Ectodermal cell (in vitro differentiated cells): ENCODE data around the gene TTLL11. TPM values are rescaled to one million over a fixed set of nuclear protein-coding genes. Genes with fewer than 3 reads are reported as not detected.
A peak's percentile ranks its signal among the peaks of the same experiment; 100 is the strongest.

Source experiments
- H3K27ac ChIP-seq: 2 replicates; pipeline ENCODE4 v1.7.0; 2013; ENCODE audit warnings: mild to moderate bottlenecking, low read depth, low read length; ENCODE audit not compliant: insufficient read depth, poor library complexity, severe bottlenecking
- H3K27me3 ChIP-seq: 2 replicates; pipeline ENCODE4 v1.7.0; 2013; ENCODE audit warnings: mild to moderate bottlenecking, low read length; ENCODE audit not compliant: insufficient read depth, control insufficient read depth, poor library complexity, severe bottlenecking
- H3K36me3 ChIP-seq: one replicate; pipeline ENCODE4 v1.7.0; 2013; ENCODE audit warnings: low read length; ENCODE audit not compliant: control insufficient read depth, insufficient read depth
- H3K4me1 ChIP-seq: one replicate; pipeline ENCODE4 v1.7.0; 2013; ENCODE audit warnings: low read length; ENCODE audit not compliant: control insufficient read depth, insufficient read depth
- H3K4me3 ChIP-seq: 2 replicates; pipeline ENCODE4 v1.7.0; 2013; ENCODE audit warnings: low read depth, low read length, control low read depth; ENCODE audit not compliant: insufficient read depth
- H3K9me3 ChIP-seq: 2 replicates; pipeline ENCODE4 v1.7.0; 2013; ENCODE audit warnings: mild to moderate bottlenecking, low read length, moderate library complexity; ENCODE audit not compliant: control insufficient read depth
- WGBS, 2 experiments: methylation state at CpG; one replicate each; pipeline ENCODE4 v1.1.7; 2013; ENCODE audit warnings: missing lambda C conversion rate in 2 of 2; 5-methylcytosine and 5-hydroxymethylcytosine counted together
- polyA plus RNA-seq, 4 experiments: library from polyadenylated mRNA; stranded (reverse); fragments of 50-300 nt; gene quantifications; one replicate each; pipeline ENCODE4 v1.2.3, GENCODE V29; 2013

The TTLL11 gene, protein sequence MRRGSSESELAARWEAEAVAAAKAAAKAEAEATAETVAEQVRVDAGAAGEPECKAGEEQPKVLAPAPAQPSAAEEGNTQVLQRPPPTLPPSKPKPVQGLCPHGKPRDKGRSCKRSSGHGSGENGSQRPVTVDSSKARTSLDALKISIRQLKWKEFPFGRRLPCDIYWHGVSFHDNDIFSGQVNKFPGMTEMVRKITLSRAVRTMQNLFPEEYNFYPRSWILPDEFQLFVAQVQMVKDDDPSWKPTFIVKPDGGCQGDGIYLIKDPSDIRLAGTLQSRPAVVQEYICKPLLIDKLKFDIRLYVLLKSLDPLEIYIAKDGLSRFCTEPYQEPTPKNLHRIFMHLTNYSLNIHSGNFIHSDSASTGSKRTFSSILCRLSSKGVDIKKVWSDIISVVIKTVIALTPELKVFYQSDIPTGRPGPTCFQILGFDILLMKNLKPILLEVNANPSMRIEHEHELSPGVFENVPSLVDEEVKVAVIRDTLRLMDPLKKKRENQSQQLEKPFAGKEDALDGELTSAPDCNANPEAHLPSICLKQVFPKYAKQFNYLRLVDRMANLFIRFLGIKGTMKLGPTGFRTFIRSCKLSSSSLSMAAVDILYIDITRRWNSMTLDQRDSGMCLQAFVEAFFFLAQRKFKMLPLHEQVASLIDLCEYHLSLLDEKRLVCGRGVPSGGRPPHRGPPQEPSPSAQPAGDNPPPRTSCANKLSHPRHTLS
- 2.2 TPM for polyA plus RNA-seq (2013, experiment 1 of 4)
- 2.0 TPM for polyA plus RNA-seq (2013, experiment 2 of 4)
- 2.1 TPM for polyA plus RNA-seq (2013, experiment 3 of 4)
- polyA plus RNA-seq (2013, experiment 4 of 4): 2.6 TPM

DNA sequence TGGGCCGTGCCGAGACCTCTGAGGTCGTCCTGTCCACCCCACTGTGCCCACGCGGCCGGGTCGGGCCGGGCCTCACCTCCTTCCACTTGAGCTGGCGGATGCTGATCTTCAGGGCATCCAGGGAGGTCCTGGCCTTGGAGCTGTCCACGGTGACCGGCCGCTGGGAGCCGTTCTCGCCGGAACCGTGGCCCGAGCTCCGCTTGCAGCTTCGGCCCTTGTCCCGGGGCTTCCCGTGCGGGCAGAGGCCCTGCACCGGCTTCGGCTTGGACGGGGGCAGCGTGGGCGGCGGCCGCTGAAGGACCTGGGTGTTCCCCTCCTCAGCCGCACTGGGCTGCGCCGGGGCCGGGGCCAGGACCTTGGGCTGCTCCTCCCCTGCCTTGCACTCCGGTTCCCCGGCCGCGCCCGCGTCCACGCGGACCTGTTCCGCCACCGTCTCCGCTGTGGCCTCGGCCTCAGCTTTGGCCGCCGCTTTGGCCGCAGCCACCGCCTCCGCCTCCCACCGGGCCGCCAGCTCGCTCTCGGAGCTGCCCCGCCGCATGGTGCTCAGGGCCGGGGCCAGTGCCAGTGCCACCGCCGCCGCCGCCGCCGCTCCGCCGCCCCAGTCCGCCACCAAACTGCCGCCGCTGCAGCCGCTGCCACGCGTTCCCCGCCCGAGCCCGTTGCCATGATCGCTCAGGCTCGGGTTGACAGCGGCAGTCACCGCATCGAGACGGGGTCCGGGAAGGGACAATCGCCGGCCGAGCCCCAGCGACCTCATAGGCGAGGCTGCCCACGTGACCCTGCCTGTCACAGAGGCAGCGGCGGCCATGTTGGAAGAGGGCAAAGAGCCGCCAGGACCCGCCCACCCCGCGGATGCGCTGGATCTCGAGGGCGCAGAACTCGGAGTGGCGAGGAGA, at the start of gene TTLL11:
Gene TTLL11, minus strand, starts transcription at position 698 of the 896 bp plus-strand sequence. Its CDS starts 160 bp downstream, at position 538.
- peak within 1 kb of the TSS; percentile 76 for H3K4me3 ChIP-seq
- H3K27ac ChIP-seq: no peak within 1 kb of the TSS
- no peaks in the 10 kb centered on the region for H3K36me3 ChIP-seq
- WGBS, 2 experiments: 1 to 2% methylated on average over 98 of the region's 98 CpGs
- H3K9me3 ChIP-seq: no peaks in the 10 kb centered on the region
- peaks cover 40% of the 10 kb centered on the region for H3K27me3 ChIP-seq
- no peaks in the 10 kb centered on the region for H3K4me1 ChIP-seq

DNA sequence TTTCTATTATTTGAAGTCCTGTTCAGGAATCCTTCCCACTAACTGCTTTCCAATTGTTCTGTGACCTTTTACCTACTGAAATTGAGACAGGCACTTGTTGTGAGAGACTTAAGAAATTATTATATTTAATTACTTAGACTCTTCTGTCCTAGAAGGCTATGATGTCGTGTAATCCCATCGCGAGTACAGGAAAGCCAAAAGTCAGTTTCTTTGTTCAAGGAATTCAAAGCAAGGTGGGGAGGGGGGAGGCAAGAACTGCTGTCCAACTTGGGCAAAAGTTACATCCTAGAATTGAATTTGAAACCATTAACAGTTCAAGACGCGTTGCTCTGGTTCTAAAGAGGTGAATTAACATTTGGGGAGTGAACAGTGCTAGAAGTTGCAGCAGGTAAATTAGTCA, 48.6 kb upstream of the TTLL11 start:
- Histone ChIP-seq H3K27ac (no peak overlapping the region), H3K36me3 (peaks cover 7% of the 10 kb centered on the region), H3K4me3 (no peak overlapping the region), H3K4me1 (no peaks in the 10 kb centered on the region), H3K9me3 (no peaks in the 10 kb centered on the region), H3K27me3 (peaks cover 9% of the 10 kb centered on the region)
- WGBS, 2 experiments: 91 to 96% methylated on average over 5 of the region's 5 CpGs

GRCh38 chr9:122140368-122141193, 47.5 kb upstream of the TTLL11 start:
- 86 to 88% methylated on average over 8 of the region's 8 CpGs for WGBS, 2 experiments

GRCh38 chr9:122138560-122139268, 45.6 kb upstream of the TTLL11 start:
- peaks cover 3% of the 10 kb centered on the region for H3K36me3 ChIP-seq
- WGBS, 2 experiments: 62 to 68% methylated on average over 10 of the region's 10 CpGs
- peaks cover 32% of the 10 kb centered on the region for H3K27me3 ChIP-seq
- no peak overlapping the region for H3K4me3 ChIP-seq
- H3K9me3 ChIP-seq: no peaks in the 10 kb centered on the region
- no peak overlapping the region for H3K27ac ChIP-seq
- peaks cover 4% of the 10 kb centered on the region for H3K4me1 ChIP-seq

More at GRCh38 chr9:122140368-122141193, 47.5 kb upstream of the TTLL11 start:
- no peak overlapping the region for H3K4me3 ChIP-seq
- H3K27ac ChIP-seq: no peak overlapping the region
- peaks cover 7% of the 10 kb centered on the region for H3K36me3 ChIP-seq
- H3K9me3 ChIP-seq: no peaks in the 10 kb centered on the region
- H3K4me1 ChIP-seq: no peaks in the 10 kb centered on the region
- H3K27me3 ChIP-seq: peaks cover 16% of the 10 kb centered on the region

GRCh38 chr9:122135529-122135859, 42.4 kb upstream of the TTLL11 start:
- WGBS, 2 experiments: 85 to 88% methylated on average over 7 of the region's 7 CpGs

GRCh38 chr9:122134822-122135528, 41.9 kb upstream of the TTLL11 start:
- H3K36me3 ChIP-seq: no peaks in the 10 kb centered on the region
- H3K9me3 ChIP-seq: no peaks in the 10 kb centered on the region
- WGBS, 2 experiments: 12 to 13% methylated on average over 12 of the region's 12 CpGs
- no peak overlapping the region for H3K4me3 ChIP-seq
- no peak overlapping the region for H3K27ac ChIP-seq
- peaks cover 18% of the 10 kb centered on the region for H3K4me1 ChIP-seq
- H3K27me3 ChIP-seq: peaks cover 63% of the 10 kb centered on the region

More at GRCh38 chr9:122135529-122135859, 42.4 kb upstream of the TTLL11 start:
- H3K4me1 ChIP-seq: peaks cover 18% of the 10 kb centered on the region
- H3K36me3 ChIP-seq: no peaks in the 10 kb centered on the region
- peaks cover 63% of the 10 kb centered on the region for H3K27me3 ChIP-seq
- no peak overlapping the region for H3K27ac ChIP-seq
- no peak overlapping the region for H3K4me3 ChIP-seq
- no peaks in the 10 kb centered on the region for H3K9me3 ChIP-seq

- WGBS, 2 experiments: 83% methylated on average over 17 of the region's 17 CpGs
- H3K36me3 ChIP-seq: no peaks in the 10 kb centered on the region
- no peak overlapping the region for H3K27ac ChIP-seq
- H3K27me3 ChIP-seq: peaks cover 63% of the 10 kb centered on the region
- no peaks in the 10 kb centered on the region for H3K9me3 ChIP-seq
- H3K4me3 ChIP-seq: no peak overlapping the region
- peaks cover 18% of the 10 kb centered on the region for H3K4me1 ChIP-seq
Measured at GRCh38 chr9:122133984-122134535, 41.0 kb upstream of the TTLL11 start.

DNA sequence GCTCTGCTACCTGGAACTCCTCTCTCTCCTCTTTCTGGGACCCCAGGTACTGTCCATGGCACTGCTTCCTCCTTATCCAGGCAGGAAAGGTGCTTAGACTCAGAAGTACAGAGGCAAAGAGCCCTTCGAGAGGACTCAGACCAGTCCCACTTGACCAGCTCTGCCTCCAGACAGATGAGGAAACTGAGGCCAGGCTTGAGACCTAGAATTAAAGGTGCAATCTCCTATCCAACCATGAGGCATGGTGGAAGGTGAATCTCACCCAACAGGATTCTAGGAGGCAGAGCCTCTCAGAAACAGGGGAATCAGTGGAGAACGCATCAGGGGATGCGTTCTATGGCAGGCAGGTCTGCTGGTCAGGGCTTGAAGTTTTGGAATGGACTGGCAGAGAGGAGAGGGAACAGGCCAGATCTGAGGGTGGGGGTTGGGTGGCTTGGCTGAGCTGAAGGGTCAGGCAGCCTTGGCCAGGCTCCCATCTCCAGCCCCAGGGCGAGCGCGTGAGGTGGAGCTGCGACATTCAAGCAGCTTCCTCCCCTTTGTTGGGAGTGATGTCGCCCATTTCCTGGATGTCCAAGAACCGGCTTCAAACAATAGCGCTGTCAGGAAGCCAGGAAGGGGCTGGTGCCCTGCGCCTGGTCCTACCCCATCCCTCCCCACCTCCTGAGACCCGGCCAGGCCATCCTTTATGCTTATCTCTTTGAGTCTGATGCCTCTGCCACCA, 40.3 kb upstream of the TTLL11 start:
- 64 to 67% methylated on average over 12 of the region's 12 CpGs for WGBS, 2 experiments
- Histone ChIP-seq H3K27ac (no peak overlapping the region), H3K4me3 (no peak overlapping the region), H3K27me3 (peaks cover 60% of the 10 kb centered on the region), H3K9me3 (no peaks in the 10 kb centered on the region), H3K4me1 (peaks cover 18% of the 10 kb centered on the region), H3K36me3 (no peaks in the 10 kb centered on the region)
